ENCODE results near the gene NCKAP5L.
"Not testable (repeated sequence)": the region's sequence is repeated elsewhere in the genome, so short reads cannot be mapped to it uniquely, and the experiment has no call there.

The NCKAP5L gene

GRCh38 chr12:49872781-49873181 lies 44.6 kb upstream of the NCKAP5L start:
- no peak for DNase-seq (ENCODE audit: low spot score)
- TF ChIP-seq CTCF (IDR thresholded peaks at IDR 0.05; ENCODE audit: extremely low read depth, missing control alignments), result no peak

GRCh38 chr12:49872381-49872780 lies 44.2 kb upstream of the NCKAP5L start:
- no peak for TF ChIP-seq CTCF (IDR thresholded peaks at IDR 0.05; ENCODE audit: extremely low read depth, missing control alignments)
- no peak for DNase-seq (ENCODE audit: low spot score)

- DNase-seq (ENCODE audit: low spot score), result not testable (repeated sequence)
Measured at GRCh38 chr12:49871811-49872251, 43.6 kb upstream of the NCKAP5L start.

- no peak for TF ChIP-seq CTCF (IDR thresholded peaks at IDR 0.05; ENCODE audit: extremely low read depth, missing control alignments)
Measured at GRCh38 chr12:49871263-49871561, 43.0 kb upstream of the NCKAP5L start.

GRCh38 chr12:49870501-49871262 lies 42.5 kb upstream of the NCKAP5L start:
- no peak for DNase-seq (ENCODE audit: low spot score)
- no peak for TF ChIP-seq CTCF (IDR thresholded peaks at IDR 0.05; ENCODE audit: extremely low read depth, missing control alignments)

More at GRCh38 chr12:49871263-49871561, 43.0 kb upstream of the NCKAP5L start:
- DNase-seq (ENCODE audit: low spot score), result no peak

- no peak for TF ChIP-seq CTCF (IDR thresholded peaks at IDR 0.05; ENCODE audit: extremely low read depth, missing control alignments)
Measured at GRCh38 chr12:49869816-49870500, 41.7 kb upstream of the NCKAP5L start.

GRCh38 chr12:49868952-49869815 lies 41.0 kb upstream of the NCKAP5L start:
- no peak for TF ChIP-seq CTCF (IDR thresholded peaks at IDR 0.05; ENCODE audit: extremely low read depth, missing control alignments)
- DNase-seq (ENCODE audit: low spot score), result no peak

More at GRCh38 chr12:49869816-49870500, 41.7 kb upstream of the NCKAP5L start:
- no peak for DNase-seq (ENCODE audit: low spot score)
